HL-60 (cell line): ENCODE measurements around the gene SUPT3H.

ENCODE experiments used
- CTCF ChIP-seq: IDR thresholded peaks from one replicate; pipeline ENCODE4 v1.5.1; 2011; ENCODE audit warnings: low read length, control low read depth, inconsistent platforms; ENCODE audit not compliant: insufficient read depth
- POLR2AphosphoS5 ChIP-seq: IDR thresholded peaks from 2 replicates; pipeline ENCODE4 v1.6.1; 2012; ENCODE audit warnings: low read depth
- TF ChIP-seq, protein P1 (sequence below): IDR thresholded peaks from 2 replicates; pipeline ENCODE4 v1.6.1; 2012; ENCODE audit warnings: low read depth; ENCODE audit not compliant: insufficient replicate concordance

DNA sequence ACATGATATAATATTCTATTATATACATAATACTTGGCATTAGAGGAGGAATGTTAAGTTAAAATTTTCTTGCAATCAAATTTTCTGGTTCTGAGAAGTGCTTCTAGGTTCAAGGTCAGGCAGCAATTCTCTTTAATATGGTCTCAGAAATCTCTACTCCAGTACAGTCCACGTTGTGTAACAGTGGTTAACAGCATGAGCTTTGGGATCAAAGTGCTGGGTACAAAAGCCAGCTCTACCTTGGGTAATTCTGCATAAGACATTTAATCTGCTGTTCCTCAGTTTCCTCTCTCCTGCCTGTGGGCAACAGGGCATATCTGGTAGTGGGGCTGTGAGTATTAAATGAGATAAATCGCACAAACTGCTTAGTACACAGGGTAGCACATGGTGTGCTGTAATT lies 552.5 kb downstream of the SUPT3H start:
- TF ChIP-seq CTCF (no peak), POLR2AphosphoS5 (no peak)
- TF ChIP-seq, protein P1, sequence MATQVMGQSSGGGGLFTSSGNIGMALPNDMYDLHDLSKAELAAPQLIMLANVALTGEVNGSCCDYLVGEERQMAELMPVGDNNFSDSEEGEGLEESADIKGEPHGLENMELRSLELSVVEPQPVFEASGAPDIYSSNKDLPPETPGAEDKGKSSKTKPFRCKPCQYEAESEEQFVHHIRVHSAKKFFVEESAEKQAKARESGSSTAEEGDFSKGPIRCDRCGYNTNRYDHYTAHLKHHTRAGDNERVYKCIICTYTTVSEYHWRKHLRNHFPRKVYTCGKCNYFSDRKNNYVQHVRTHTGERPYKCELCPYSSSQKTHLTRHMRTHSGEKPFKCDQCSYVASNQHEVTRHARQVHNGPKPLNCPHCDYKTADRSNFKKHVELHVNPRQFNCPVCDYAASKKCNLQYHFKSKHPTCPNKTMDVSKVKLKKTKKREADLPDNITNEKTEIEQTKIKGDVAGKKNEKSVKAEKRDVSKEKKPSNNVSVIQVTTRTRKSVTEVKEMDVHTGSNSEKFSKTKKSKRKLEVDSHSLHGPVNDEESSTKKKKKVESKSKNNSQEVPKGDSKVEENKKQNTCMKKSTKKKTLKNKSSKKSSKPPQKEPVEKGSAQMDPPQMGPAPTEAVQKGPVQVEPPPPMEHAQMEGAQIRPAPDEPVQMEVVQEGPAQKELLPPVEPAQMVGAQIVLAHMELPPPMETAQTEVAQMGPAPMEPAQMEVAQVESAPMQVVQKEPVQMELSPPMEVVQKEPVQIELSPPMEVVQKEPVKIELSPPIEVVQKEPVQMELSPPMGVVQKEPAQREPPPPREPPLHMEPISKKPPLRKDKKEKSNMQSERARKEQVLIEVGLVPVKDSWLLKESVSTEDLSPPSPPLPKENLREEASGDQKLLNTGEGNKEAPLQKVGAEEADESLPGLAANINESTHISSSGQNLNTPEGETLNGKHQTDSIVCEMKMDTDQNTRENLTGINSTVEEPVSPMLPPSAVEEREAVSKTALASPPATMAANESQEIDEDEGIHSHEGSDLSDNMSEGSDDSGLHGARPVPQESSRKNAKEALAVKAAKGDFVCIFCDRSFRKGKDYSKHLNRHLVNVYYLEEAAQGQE, result no peak
